Activated T-helper 9 cell treated with anti-CD3 and anti-CD28 coated beads, Interleukin-2, amount 50 U/mL, for 16 hours (primary cell): ENCODE data around the gene PCYT2.
"Not testable (repeated sequence)": the region's sequence is repeated elsewhere in the genome, so short reads cannot be mapped to it uniquely, and the experiment has no call there.

Experiments
- DNase-seq: peaks from one replicate; pipeline ENCODE4 v3.0.0-alpha.2; 2020; ENCODE audit warnings: low read depth

PCYT2 gene

DNA sequence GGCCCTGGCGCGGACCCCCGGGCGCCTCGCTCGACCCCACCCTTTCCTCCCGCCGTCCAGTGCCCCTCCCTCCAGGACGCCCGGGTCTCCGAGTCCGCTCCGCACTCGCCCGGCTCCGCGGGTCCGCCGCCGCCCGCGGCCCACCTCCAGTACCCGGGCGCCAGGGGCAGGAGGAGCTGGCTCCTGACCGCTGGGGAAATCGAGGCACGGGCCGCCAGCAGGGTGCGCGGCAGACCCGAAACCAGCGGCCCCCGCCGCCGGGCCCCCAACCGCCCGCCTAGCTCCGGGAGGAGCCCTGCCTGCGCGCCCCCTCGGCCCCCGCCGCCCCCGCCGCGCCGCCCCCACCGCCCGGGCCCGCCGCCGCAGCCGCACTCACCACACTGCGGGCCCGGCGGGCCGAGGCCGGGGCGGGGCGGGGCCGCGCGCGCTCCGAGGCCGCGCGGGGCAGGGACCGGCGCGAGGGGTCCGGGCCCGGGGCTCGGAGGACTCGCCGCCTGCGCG, 16.0 kb upstream of the PCYT2 start:
- peak; percentile 19 for DNase-seq

DNA sequence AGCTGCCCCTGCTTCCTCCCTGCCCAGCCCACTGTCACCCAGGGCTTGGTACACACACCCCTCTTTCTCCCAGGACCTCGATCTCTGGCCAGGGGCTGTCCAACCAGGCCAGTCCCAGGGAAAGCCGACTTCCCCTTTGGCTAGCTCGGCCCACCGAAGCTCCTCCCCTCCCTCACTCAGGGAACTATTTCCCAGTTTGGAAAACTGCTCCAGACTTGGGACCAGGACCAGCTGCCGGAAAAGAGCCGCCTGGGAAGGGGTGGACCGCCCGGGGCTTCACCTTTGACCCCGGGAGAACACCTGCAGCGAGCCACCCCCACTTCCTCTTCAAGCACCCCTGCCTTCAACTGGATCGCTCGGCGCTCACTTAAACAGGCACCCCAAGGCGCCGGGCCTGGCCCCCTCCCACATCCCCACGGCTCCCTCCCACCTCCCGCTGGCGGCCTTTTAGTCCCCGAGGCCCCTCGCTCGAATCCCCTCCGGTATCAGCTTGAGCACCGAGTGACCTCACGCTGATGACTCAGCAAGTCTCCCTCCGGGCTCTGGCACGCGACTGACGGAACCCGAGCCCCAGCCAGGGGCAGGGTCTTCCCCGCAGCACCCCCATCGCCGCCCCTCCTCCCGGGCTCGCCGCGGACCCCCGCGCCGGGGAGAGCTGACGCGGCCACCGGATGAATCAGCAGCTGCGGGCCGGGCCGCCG, 15.4 kb upstream of the PCYT2 start:
- DNase-seq = peak; percentile 61

DNA sequence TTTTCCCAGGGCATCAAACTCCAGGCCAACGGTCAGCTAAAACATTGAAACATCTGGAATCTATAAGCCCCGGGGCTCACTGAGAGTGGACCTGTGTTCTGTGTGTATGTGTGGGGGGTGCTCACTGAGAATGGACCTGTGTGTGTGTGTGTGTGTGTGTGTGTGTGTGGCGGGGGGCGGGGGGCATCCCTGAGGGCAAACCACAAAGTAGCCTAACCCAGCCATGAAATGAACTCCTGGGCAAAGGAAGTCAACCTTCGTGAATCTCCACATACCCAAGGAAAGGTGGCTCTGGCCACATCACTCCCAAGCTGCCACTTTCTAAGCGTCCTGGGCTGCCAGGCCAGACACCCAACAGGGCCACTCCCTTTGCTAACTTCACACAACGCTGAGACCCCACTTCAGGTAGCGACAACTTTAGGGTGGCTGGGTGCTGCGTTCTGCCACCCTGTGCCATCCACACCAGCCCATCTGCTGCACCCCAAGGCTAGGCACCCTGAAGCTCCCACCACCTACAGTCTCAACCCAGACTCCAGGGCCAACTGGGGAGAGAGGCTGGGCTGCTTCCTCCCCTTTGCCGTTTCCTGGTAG, 14.8 kb upstream of the PCYT2 start:
- DNase-seq = no peak

DNA sequence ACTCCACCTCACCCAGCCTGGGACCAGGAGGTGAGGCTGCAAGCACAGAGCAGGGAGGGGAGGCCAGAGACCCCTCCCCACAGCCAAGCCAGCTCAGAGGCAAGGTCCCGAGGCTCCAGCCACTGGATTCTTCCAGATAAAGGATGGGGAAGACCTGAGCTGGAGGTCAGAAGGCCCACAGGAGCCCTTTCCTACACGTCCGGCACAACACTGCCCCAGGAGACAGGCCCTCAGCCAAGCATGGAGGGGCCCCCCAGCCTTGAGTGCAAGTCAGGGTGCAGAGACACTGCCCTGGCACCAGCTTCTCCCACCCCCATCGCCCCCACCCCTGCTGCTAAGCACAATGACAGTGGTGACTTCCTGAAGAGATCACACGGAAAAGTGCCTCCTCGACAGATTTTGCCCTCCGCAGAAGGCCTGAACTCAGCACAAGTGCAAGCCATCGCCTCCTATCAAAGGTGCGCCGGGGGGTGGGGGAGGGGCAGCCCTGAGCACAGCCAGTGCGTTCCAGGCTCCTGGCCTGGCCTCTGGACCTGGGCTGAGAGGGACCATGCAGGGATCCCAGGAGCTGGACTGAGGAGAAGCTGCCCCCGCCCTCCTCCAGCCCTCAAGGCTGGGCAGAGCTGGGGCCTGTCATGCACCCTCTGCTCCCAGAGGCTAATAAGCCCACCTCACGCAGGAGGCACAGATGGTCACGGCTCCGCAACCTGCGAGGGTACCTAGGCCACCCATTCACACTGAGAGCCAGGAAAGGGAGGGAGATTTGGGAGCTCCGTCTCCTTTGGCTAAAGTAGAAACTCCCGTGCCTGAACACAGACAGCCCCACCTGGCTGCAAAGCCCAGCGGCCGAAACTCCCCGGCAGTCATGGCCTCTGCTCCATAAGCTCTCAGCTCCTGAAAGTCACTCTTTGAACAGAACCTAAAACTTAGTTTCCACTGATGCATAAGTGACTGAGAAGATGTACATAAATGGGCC, 13.6 kb upstream of the PCYT2 start:
- DNase-seq = no peak

DNA sequence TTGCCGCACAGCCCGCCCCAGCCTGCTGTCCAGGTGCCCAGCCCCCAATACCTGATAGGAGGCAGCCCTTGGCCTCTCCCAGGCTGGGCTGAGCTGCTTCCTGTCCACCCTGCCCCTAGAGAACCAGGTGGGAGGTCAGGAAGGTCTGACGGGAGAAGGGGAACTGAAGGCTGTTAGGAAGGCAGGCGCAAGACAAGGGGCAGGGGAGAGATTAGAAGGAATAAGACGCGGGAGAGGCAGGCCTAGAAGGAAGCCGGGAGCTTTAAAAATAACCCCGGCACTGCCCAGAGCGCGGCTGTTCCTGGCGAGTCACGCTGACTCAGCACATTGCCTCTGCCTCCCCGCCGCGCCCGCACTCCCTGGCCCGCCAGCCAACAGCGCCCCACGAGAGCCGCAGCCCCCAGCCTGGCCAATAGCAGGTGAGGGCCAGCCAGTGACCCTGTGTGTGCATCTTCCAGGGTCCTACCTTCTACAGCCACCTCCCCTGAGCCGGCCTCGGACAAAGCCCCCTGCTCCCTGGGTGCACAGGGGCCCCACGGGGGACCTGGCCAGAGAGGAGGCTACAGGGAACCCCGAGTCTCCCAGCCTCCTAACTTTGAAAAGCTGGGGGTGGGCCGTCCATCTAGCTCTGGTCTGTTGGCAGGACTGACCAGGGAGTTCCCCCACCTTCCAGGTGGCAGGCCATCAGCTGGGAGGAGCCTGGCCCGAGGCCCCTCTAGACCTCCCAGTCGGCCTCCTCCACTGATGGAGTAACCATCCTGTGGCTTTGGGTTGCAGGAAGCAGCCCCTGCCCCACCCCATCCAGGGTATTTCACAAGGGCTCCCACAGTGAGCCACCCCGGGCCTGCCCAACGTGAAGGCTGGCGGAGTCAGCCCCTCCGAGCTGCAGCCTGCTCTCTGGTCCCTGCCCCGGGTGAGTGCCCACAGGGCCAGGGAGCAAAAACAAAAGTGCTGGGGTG, 12.4 kb upstream of the PCYT2 start:
- DNase-seq = no peak

DNA sequence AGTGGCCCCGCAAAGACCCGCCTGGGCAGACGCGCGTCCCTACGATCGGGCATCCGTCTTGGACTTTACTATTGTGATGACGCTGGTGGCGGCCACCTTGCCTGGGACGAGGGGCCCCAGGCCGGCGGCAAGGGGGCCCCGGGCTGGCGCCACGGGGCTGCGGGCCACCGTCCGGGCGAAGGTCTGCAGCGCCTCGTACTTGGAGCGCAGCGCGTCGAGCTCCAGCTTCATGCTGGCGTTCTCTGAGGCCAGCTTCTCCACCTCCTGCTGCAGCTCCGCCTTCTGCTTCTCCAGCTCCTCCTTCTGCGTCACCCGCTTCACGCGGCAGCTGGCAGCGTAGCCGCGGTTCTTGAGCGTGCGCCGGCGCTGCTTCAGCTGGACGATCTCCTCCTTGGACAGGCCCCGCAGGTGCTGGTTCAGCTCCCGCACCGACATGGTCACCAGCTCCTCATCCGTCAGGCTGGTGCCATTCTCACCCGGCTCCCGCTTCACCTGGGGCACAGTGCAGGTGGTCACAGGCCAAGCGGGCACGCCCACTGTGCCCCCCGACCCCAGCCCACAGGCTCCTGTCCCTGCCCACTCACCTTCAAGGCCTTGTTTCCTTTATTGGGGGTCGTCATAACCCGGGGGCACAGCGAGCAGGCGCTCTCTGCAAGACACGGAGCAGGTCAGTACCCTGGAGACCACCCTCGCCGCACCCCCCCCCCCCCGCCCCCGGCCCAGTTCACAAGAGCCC, 11.5 kb upstream of the PCYT2 start:
- DNase-seq = no peak

DNA sequence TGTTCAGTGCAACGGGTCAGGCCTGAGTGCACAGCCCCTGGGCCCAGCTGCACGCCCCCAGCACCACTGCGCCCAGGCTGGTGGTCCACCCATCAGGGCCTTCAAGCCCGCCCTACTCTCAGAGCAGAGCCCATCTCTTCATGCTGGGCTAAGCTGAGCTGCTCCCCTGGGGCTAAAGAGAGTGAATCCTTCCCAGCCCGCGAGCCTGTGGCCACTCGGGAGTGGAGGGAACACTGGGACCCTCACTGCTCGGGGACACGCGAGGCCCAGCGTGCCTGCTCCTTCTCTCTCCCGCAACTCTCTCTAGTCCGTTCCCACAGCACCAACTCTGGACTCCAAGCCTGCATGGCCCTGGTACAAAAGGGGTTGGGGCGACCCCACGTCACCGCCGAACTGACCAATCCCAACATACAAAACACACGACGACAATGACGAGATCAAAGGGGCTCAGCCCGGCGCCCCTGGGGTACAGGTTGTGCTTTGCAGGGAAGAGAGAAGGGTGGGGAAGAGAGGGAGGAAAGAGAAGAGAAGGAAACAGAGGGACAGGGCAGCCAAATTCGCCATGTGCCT, 10.9 kb upstream of the PCYT2 start:
- DNase-seq = no peak

DNA sequence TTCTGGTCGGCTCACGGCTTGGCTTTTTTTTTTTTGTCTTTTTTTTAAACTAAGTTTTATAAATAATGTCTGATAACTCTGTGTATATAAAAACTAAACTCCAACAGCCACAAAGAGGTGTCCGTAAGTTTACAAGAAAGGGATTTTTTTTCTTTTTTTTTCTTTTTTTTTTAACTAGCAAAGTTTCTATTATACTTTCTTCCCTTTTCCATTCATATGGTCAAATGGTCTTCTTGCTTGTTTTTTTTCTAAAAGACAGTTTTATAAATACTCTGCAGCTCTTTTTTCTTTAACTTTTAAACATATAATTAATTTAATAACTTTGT, 10.3 kb upstream of the PCYT2 start:
- no peak for DNase-seq

DNA sequence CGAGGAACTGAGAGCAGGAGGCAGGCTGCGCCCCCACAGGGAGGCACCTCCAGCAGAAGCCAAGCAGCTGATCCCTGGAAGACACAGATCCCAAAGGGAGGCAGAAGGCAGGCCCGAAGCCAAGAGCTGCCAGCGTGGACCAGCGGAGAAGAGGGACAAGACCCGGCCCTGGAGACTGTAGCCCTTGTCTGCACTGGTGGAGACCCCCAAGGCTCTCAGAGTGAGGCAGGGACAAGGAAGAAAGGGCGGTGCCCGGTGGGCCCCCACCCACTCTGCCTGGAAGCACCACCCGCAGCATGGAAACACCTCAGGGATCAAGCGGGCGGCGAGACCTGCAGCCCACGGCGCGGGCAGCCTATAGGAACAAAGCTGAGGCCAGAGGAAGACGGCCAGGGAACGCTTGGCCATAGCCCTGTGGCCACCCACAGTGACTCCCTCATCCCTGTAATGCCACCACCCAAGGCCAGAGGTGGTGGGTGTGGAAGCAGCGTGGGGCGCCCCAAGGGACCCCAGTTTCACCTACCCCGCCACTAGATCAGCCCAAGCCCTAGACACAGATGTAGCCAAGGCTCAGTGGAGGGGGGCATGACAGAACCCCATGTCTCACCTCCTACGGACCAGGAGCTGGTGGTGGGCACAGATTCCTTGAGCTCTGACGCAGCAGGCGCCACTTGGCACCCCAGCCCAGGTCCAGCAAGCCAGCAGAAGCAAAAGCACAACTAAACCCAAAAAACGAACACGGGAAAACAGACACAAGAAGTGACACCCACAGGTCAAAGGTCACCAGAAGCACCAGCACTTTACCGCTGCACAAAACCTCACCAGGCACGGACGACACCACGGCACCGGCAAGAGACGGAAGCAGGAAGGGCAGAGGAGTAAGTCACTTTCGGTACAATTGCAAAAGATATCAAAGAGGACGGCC, 9.7 kb upstream of the PCYT2 start:
- no peak for DNase-seq

DNA sequence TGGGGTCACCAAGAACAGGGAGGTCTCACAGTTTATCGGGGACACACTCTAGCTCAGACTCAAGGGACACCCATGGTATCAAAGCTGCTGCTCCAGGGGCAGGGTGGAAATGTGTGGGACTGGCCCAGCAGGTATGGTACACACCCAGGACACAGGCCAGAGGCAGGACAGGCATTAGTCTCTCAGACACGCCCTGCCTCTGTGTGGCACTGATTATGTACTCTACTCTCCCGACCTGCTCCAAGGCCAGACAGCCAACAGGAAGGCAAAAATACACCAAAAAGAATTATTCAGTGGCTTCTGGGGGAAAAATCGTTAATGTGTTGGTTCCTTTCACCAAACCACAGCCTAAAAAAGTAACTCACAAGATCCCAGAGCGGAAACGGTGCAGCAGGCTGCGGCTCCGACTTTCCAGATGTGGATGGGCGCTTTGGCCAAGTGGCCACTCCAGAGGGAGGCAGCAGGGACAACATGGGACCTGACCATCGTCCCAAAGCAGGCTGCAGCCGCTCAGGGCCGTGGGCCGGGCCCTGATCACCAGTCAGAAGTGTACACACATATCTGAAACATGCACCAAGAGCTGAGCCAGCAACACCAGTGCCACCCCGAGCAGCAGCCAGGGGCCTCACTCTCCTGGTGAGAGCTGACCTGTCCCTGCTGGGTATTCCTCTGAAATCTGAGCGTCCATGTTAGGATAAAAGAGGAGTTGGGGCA, 7.8 kb upstream of the PCYT2 start:
- DNase-seq = no peak

DNA sequence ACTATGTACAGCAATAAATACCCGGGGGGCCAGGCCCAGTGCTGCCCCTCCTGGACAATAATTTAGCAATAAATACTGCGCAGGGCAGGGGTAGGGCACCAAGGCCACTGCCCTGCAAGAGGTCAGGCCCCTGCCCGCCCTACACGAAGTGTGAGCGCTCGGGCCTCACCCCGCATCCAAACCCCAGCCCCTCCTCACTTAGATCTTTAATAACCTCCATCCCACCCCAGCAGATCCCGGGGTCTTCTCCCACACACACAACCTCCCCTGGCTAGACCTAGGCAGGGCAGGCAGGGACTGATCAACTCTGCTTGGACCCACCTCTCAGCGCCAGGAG, 7.1 kb upstream of the PCYT2 start:
- DNase-seq = not testable (repeated sequence)

DNA sequence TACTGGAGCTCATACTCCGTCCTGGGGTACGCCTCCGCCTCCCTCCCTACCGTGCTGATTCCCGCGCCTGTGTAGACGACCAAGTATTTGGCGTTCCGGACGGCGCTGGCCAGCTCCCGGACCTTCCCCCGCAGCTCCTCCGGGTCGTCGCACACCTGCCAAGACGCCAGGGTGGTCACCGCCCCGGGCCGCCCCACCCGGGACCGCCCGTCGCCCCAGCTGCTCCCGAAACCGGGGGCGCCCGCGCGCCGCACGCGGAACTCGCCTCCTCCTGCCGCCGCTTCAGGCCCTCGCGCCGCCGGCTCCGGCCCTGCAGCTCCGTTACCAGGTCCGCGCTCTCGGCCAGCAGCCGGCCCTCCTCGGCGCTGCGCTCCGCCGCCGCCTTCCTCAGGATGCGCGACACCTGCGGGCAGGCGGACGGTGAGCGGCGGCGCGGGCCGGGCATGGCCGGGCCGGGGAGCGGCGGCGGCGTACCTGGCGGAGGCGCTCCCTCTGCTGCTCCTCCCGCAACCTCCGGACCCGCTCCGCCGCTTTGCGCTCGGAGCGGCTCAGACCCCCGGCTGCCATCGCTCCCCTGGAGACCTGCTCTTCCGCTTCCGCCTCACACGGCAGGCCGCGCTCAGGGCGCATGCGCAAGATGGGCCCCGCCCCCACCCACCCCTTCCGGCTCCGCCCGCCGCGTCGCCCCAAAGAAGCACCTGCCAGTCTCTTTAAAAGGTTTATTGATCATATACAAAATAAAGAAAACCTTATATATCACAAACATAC, 6.5 kb upstream of the PCYT2 start, which contains the start of gene SIRT7:
Gene SIRT7, minus strand, starts transcription at position 612 of the 768 bp plus-strand sequence. Its CDS starts 45 bp downstream, at position 567.
- peak; percentile 76 for DNase-seq

DNA sequence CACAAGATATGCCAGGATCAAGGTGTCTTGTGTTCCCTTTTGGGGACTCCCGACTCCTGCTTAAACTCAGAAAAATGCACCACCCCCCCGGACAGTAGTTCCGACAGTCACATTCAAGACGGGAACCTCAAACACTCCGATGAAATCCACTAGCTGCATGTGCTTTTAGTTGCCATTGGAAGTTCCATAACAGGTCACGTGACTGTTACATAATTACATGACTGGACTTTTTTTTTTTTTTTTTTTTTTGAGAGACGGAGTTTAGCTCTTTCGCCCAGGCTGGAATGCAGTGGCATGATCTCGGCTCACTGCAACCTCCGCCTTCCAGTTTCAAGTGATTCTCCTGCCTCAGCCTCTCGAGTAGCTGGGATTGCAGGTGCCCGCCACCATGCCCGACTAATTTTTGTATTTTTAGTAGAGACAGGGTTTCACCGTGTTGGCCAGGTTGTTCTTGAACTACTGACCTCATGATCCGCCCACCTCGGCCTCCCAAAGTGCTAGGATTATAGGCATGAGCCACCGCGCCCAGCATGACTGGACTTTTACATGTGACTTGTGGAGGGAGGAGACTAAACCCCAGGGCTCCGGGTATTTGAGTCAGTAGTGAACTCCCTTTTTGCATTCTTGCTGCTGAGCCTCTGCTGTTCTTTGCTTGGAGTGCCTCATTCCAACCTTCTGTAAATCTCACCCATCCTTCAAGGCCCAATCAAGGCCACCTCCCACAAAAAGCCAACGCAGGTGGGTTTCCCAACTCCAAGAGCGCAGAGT, 5.2 kb upstream of the PCYT2 start:
- no peak for DNase-seq

DNA sequence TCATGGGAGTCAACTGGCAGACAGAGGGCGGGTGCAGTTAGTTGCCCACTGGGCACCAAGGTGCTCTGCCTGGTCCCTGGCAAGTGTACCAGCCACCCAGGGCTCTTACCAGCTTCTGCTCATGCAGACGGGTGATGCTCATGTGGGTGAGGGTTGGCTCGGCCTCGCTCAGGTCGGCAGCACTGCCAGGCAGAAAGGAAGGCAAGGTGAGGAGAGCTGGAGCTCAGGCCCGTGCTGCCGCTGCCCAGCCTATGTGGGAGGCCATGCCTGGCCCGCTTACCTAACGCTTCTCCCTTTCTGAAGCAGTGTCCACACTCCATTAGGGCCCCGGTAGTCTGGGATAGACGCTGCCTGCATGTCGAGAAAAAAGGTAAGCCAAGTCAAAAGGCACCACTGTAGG, 4.1 kb upstream of the PCYT2 start:
- no peak for DNase-seq

DNA sequence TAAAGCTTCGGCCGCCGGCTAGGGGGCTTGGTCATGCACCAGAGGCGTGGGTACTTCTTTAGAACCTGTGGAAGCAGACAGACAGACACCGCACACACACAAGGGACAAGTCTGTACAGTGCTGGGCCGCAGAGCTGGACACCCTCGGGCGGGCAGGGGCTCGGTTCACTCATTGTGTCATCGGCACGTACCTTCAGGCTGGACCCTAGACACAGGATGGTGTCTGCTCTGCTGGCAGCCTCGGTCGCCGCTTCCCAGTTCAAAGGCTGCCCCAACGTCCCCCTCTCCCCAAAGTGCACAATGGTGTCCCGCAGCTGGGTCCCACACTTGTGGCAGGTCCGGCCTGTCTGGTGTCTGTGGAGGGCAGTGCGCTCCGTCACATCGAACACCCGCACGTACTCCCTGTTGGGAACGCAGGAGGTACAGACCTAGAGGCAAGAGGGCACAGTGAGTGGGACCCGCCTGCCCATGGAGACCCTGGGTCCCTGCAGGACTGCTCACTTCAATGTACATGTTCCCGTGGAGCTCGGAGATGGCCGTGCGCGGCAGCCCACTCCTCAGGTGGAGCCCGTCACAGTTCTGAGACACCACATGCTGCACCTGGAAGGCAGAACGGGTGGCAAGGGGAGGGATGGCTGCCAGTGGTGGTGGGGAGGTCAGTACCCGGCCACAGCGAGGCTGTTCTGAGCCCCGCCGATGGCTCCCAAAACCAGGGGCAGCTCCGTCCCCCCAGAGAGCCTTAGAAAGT, 3.1 kb upstream of the PCYT2 start:
- DNase-seq = no peak

DNA sequence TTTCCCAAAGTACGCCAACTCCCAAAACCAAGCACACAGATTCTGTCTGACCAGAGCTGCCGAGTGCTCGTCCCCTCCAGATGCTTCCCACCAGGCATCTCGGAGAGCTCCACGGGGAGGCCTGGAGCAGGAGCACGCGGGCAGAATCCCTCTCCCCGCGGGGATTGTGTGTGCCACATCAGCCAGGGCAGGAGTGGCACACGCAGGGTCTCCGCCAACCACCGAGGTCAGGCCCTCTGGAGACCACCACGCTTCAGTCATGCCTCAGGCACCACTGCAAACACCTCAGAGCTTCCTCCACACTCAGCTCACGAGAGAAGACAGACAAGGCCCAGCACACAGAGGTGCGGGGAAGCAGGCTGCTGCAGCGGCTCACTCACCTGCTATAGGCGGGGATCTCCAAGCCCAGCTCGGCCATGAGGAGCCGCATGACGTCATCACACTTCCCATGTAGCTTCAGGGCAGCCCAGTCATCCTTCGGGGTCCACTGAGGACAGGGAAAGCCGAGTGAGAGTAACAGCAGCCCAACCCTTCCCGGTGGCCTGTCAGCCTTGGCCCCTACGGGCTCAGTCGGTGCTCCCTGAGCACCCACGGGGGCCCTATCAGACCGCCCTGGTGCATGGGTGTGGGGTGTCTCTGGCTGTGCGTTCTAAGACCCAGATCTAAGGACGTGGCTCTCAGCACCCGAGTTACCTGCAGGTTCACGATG, 2.3 kb upstream of the PCYT2 start:
- DNase-seq = no peak
